Measurements from ENCODE around the gene STOM. TPM values are rescaled to one million over a fixed set of nuclear protein-coding genes. Genes with fewer than 3 reads are reported as not detected.
"Not testable (repeated sequence)": the region's sequence is repeated elsewhere in the genome, so short reads cannot be mapped to it uniquely, and the experiment has no call there.

The STOM gene
- total RNA-seq (2014; rRNA removed; shearing (Covaris generic)), result 33.9 and 45.8 TPM in 2 replicates

GRCh38 chr9:121369595-121370265 lies at the start of gene STOM:
STOM (minus strand) TSS chr9:121370250; CDS start chr9:121370187, 63 bp downstream.
- peak; percentile 89 for DNase-seq (ENCODE audit: low read depth)

- no peak for DNase-seq (ENCODE audit: low read depth)
Measured at GRCh38 chr9:121411993-121412392, 41.9 kb upstream of the STOM start.

DNA sequence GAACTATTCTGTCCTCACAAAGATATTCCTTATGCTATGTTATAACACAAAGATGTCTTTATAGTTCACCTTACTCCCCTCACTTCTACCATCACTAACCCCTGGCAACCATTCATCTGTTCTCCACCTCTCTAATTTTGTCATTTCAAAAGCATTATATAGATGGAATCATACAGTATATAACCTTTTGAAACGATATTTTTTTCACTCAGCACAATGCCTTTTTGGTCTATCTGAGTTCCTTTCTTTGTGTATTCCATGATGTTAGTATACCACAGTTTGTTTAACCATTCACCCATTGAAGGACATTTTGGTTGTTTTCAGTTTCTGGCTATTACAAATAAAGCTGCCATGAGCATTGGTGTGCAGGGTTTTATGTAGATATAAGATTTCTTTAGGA lies 35.8 kb upstream of the STOM start:
- DNase-seq (ENCODE audit: low read depth), result no peak

DNA sequence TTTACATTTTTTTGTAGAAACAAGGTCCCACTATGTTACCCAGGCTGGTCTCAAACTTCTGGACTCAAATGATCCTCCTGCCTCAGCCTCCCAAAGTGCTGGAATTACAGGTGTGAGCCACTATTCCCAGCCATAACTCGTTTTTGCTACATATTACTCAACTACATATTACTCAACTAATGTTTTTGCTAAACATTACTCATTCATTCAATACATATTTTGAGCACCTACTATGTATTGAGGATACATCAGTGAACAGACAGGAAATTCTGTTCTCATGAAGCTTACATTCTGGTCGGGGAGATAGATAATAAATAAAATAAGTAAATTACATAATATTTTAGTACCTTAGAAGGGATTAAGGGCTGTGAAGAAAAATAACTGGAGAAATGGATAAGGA lies 34.9 kb upstream of the STOM start:
- DNase-seq (ENCODE audit: low read depth), result no peak

GRCh38 chr9:121399883-121400607 lies 30.0 kb upstream of the STOM start:
- peak; percentile 78 for DNase-seq (ENCODE audit: low read depth)

DNA sequence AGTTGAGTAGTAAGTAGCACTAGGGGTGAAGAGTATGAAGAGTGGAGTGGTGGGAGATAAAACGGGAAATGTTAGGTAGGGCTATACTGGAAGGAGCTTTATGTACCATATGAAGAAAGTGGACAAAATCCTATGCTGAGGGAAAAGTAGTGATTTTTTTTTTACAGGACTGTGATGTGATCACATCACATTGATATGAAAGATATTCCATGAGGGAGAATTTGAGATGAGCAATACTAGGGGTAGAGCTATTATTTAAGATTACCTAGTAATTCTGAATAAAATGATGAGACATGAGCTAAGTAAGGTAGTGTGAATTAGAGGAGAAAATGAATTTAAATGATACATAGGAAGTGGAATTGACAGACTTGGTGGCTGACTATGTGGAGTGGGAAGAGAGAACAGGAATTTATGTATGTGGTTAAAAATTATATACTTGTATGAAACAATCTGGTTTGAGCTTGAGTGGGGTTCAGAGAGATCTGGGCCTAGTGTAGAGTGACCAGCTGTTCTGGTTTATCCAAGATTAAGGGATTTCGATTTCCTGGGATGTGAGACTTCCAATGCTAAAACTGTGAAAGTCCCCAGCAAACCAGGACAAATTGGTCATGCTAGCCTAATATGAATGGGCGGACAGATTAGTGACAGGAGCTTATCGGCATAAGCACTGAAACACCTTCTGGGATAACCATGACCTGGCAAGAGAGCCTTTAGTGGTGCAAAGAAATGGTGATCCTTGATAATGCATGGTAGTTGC lies 29.3 kb upstream of the STOM start:
- no peak for DNase-seq (ENCODE audit: low read depth)

- DNase-seq (ENCODE audit: low read depth), result peak; percentile 99
Measured at GRCh38 chr9:121398374-121398773, 28.3 kb upstream of the STOM start.

GRCh38 chr9:121397277-121397676 lies 27.2 kb upstream of the STOM start:
- not testable (repeated sequence) for DNase-seq (ENCODE audit: low read depth)

GRCh38 chr9:121395558-121395957 lies 25.5 kb upstream of the STOM start:
- DNase-seq (ENCODE audit: low read depth), result peak; percentile 15

DNA sequence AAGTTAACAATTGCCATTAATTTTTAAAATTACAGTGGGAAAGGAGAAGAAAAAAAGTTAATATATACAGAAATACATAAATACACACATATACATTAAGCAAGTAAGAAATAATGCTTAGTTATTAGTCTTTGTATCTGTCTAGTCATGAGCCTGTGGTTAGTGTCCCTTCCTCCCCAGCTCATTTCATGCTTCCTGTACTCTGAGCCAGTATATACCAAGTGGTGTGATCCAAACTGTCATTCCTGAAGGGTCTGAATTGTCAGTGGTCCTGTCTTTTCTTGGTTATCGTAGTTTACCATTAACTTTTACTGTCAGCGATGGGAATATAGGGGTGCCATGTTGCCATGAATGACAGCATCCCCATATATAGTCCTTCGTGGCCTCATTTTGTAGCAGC lies 24.2 kb upstream of the STOM start:
- DNase-seq (ENCODE audit: low read depth), result no peak

GRCh38 chr9:121393318-121393717 lies 23.3 kb upstream of the STOM start:
- DNase-seq (ENCODE audit: low read depth), result peak; percentile 31

DNA sequence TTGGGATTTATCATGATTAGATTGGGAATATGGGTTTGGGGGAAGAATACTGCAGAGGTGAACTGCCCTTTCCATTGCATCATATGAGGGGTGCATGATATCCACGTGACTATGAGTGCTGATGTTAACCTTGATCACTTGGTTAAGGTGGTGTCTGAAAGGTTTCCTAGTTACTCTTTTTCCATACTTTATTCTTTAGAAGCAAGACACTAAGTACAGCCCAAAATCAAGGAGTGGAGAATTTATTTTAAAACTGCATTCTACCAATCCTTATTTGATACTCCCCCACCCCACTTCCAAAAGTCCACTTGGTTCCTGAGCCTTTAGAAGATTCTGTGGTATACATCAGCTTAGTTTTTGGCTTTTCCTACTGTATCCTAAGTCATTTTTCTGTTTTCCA lies 20.3 kb upstream of the STOM start:
- DNase-seq (ENCODE audit: low read depth), result no peak

- no peak for DNase-seq (ENCODE audit: low read depth)
Measured at GRCh38 chr9:121388140-121388905, 18.3 kb upstream of the STOM start.

DNA sequence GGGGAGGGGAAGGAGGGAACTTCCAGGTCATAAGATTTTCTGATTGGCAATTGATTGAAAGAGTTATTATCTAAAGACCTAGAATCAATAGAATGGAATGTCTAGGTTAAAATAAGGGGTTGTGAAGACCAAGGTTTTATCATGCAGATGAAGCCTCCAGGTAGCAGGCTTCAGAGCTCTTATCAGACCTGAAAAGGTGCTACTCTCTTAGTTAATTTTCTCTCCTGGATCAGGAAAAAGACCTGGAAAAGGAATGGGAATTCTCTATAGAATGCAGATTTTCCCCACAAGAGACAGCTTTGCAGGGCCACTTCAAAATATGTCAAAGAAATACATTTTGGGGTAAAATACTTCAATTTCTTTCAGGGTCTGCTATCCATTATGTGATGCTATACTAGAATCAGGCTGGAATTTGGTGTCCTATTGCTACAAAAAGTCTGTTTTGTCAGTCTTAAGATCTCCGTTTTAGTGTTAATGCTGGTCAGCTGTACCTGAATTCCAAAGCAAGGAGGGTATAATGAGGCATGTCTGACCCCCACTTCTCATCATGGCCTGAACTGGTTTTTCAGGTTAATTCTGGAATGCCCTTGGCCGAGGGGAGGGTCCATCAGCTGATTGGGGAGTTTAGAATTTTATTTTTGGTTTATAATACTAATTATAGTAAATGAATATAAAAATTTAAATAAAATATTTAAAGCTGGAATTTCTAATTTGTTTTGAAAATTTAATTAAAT lies 16.6 kb upstream of the STOM start:
- no peak for DNase-seq (ENCODE audit: low read depth)

DNA sequence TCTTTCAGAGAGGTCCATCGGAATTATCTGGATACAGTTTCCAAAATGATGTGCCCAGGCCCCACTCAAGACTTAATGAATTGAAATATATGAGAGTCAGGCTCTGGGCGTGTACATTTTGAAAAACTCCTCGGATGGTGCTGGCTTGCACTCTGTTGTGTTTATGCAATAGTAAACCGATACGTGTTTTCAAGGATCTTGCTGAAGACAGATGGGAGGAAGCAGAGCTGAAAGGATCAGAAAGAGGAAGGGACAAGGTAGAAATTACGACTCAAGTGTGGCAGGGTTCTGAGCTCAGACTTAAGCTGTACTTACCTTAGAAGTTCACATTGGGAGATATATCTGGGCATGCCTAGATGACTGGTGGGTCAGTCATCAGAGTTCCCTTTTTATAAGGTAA lies 13.7 kb upstream of the STOM start:
- DNase-seq (ENCODE audit: low read depth), result no peak

- DNase-seq (ENCODE audit: low read depth), result no peak
Measured at GRCh38 chr9:121380846-121381245, 10.8 kb upstream of the STOM start.

- DNase-seq (ENCODE audit: low read depth), result no peak
Measured at GRCh38 chr9:121376214-121376830, 6.3 kb upstream of the STOM start.

- no peak for DNase-seq (ENCODE audit: low read depth)
Measured at GRCh38 chr9:121373011-121373729, 3.1 kb upstream of the STOM start.

DNA sequence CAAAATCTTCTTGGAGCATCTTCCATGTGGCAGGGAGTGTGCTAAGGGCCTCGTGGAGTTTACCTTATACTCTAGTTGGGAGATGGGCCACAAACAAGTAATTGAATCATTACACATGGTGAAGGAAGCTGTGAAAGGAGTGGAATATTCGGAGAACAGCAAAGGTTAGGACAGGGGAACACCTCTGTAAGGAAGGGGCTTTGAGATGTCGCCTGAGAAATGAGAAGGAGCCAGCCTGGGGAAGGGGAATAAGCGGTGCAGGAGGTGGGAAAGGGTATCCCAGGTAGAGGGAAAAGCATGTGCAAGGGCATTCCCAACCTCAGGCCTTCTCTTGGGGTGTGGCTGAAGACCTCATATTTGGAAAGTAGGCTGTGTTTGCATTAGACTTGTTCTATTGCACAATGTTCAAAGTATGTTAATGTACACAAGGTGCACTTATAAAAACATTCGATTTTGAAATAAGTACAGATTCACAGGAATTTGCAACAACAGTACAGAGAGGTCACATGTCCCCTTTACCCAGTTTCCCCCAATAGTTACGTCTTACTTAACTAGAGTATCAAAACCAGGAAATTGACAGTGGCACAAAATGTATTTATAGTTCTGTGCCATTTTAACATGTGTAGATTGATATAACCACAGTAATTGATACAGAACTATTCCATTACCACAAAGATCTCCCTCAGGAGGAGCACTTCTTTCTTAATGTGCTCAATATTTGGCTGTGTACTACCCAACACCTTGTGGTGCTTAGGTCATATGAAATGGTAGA lies 2.4 kb upstream of the STOM start:
- no peak for DNase-seq (ENCODE audit: low read depth)
